GM13976 (cell line): ENCODE data around the gene ABHD17B.
"Not testable (repeated sequence)": the region's sequence is repeated elsewhere in the genome, so short reads cannot be mapped to it uniquely, and the experiment has no call there.

Source experiments
- DNase-seq: peaks from one replicate; pipeline ENCODE4 v3.0.0; 2012; ENCODE audit warnings: low spot score
- CTCF ChIP-seq: IDR thresholded peaks from 2 replicates; pipeline ENCODE4 v1.5.1; 2012; ENCODE audit warnings: borderline replicate concordance, mild to moderate bottlenecking; ENCODE audit not compliant: insufficient read depth; ENCODE audit errors: extremely low read depth, missing control alignments, control extremely low read depth
- in situ Hi-C: fragments of 300-500 bp; cut with MboI; formaldehyde crosslinking; loops from one replicate; pipeline ENCODE4 v1.12.0; 2022; ENCODE audit warnings: low sequenced_read_pairs, mixed read lengths, inconsistent platforms; ENCODE audit not compliant: unreplicated experiment

Gene ABHD17B

DNA sequence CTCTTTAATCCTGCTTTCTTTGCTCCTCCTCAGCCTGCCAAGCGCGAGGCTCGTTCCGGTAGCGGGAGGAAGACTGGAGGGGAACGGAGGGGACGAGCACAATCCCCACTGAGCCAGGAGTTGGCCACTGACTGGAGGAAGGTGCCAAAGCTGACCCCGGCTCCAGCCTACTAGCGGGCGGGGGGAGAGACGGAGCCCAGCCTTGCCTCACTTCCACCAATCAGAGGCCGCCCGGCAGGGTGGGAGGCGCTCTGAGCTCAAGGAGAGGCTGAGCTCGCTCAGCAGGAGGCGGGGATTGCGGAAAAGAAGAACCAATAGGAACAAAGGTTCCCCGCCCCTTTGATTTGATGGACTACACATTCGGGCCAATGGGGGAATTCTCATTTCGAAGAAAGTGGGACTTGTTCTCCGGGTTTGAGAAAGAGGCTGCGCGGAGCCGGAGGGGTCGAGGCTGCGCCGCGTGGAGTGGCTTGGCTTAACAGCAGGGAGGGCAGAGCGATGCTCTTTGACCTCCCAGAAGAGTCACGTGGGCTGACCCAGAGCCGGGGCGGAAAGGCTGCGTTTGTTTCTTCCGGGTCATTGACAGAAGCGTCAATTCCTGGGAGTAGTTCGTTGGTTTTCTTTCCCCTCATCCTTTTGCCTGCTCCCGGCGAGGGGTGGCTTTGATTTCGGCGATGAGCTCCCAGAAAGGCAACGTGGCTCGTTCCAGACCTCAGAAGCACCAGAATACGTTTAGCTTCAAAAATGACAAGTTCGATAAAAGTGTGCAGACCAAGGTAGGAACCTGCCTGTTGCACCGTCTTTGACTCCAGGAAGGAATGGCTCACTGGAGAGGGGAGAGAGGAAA, at the start of gene ABHD17B, which contains the start of gene C9orf85:
Gene ABHD17B, minus strand, starts transcription at position 133 of the 847 bp plus-strand sequence. CDS start 36,113 bp downstream, outside the sequence.
Gene C9orf85, plus strand, starts transcription at position 579 of the 847 bp plus-strand sequence. Its CDS starts 96 bp downstream, at position 675.
- no peak for TF ChIP-seq CTCF
- in situ Hi-C loops = no loop called here
- peak; percentile 97 for DNase-seq

DNA sequence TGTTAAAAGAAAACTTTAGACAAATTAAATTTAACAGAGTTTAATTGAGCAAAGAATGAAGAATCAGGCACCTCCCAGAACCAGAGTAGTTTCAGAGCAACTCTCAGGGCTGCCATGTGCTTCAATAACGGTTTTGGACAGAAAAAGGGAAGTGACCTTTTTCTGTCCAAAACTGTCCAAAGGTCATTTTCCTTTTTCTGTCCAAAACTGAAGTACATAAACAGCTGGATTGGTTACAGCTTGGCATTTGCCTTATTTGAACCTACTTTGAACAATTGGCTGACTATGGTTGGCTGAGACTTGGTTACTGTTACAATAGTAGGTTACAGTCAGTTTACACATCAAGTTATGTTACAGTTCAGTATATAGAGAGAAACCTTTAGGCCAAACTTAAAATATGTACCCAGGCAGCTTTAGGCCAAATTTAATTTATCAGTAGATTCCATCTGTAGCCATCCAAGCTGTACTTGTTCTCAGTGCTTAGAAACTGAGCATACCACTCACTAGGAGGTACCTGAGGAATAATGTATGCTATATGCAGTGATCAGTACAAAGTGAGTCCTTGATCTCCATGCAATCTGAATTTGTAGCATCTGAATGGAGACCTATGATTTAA, 44.4 kb upstream of the ABHD17B start:
- in situ Hi-C loops = no loop called here
- TF ChIP-seq CTCF = no peak
- no peak for DNase-seq

- in situ Hi-C loops, DNase-seq: not testable (repeated sequence)
Observed at GRCh38 chr9:71954652-71955051, 43.7 kb upstream of the ABHD17B start.

DNA sequence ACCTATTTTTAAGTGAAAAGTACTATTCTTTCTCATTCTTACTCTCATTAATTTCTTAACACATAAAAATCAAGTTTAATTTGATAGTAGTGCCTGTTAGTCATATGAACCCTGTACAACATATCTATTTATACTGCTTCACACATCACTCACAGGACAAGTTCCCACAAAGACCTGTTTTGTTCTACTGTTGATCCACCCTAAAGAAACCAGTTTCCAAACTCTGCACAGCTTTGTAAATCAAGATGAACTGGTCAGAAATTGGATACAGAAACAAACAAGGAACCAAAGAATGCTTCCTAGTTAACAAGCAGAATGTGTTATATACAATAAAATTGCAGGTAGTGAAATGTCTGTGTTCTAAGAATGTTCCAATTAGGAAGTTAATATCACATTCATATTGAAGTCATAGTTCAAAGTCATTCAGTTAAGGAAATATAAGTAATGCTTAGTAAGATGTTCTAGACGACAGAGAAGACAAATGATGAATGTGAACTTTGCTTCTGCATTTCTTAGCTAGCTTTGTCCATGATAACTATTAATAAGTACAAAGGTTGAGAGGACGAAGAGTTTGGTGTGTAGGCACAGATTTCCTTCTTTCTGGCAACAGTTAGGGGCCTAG, 33.9 kb upstream of the ABHD17B start:
- TF ChIP-seq CTCF = no peak
- in situ Hi-C loops = no loop called here
- DNase-seq = no peak

- in situ Hi-C loops = no loop called here
- no peak for DNase-seq
- TF ChIP-seq CTCF = no peak
Observed at GRCh38 chr9:71941998-71942567, 31.1 kb upstream of the ABHD17B start.

DNA sequence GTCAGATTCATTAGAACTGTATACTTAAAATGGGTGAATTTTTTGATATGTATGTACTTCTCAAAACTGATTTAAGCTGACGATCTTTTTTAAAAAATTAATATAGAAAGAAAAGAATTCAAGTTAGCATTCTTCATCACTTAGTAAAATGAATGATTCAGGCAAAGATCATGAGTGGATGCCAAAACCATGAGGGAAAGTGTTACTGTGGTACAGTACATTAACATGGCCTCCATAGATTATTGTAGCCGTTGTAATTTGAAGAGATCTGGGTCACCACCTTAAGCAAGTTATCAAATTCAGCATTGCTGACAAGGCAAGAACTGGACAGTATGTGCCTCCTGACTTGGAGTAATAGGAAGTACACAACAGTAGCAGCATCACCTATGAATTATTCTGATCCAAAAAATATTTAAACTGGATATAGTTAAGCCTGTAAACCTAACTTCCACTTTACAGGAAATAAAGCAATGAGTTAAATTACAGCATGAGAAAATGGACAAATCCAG, 30.1 kb upstream of the ABHD17B start:
- DNase-seq = no peak
- TF ChIP-seq CTCF = no peak
- in situ Hi-C loops = no loop called here
